ENCODE measurements around the gene COL27A1. TPM values are rescaled to one million over a fixed set of nuclear protein-coding genes. Genes with fewer than 3 reads are reported as not detected.

COL27A1 gene
- total and polyA plus RNA-seq, 9 of the 15 experiments (the other 6 are each of a cell fraction or from before 2014, with no cell fraction given) = 0.07 TPM; not detected in 8

GRCh38 chr9:114206221-114206789 lies 51.0 kb downstream of the COL27A1 start (continued):
- TF ChIP-seq ZNF318 (IDR thresholded peaks at IDR 0.05; ENCODE audit: borderline replicate concordance in 1 of 2, low read depth in 1 of 2) = no peak
- no peak for TF ChIP-seq ZNF449 (CRISPR knock-in tag; IDR thresholded peaks at IDR 0.05)

Measured in K562 (cell line).